Ascending aorta (tissue), 2 donors: ENCODE measurements around the gene AUTS2. TPM values are rescaled to one million over a fixed set of nuclear protein-coding genes. Genes with fewer than 3 reads are reported as not detected.

ENCODE experiments used
- DNase-seq, 2 donors: peaks; one replicate each; pipeline ENCODE4 v3.0.0-alpha.2; 2019; ENCODE audit warnings: low spot score in 2 of 2
- H3K27ac ChIP-seq, 2 donors: fragments of 200-600 bp; sonication (generic); one replicate each; pipeline ENCODE4 v1.5.1; 2016 to 2017; ENCODE audit warnings: mild to moderate bottlenecking in 1 of 2
- H3K27me3 ChIP-seq: fragments of 200-600 bp; sonication (generic); one replicate; pipeline ENCODE4 v1.5.1; 2017
- H3K36me3 ChIP-seq, 2 donors: fragments of 200-600 bp; sonication (generic); one replicate each; pipeline ENCODE4 v1.5.1; 2016
- H3K4me1 ChIP-seq, 2 donors: fragments of 200-600 bp; sonication (generic); one replicate each; pipeline ENCODE4 v1.5.1; 2016 to 2017; ENCODE audit warnings: mild to moderate bottlenecking in 1 of 2
- H3K4me3 ChIP-seq, 2 donors: fragments of 200-600 bp; sonication (generic); one replicate each; pipeline ENCODE4 v1.5.1; 2016 to 2017; ENCODE audit warnings: mild to moderate bottlenecking in 1 of 2
- H3K9me3 ChIP-seq, 2 donors: fragments of 200-600 bp; sonication (generic); one replicate each; pipeline ENCODE4 v1.5.1; 2016
- CTCF ChIP-seq, 3 experiments: fragments of 200-600 bp in 2 of 3; fragments of 450-650 bp in 1 of 3; sonication (generic) in 2 of 3; IDR thresholded peaks; one replicate each; pipeline ENCODE4 v1.5.1; 2016 to 2019; ENCODE audit warnings: antibody characterized with exemption in 3 of 3, mild to moderate bottlenecking in 1 of 3, moderate library complexity in 1 of 3
- intact Hi-C: fragments of 100-400 bp; cut with DNase I; formaldehyde crosslinking; loops from one replicate; pipeline ENCODE4 v1.15.1; 2023
- total RNA-seq: library from RNA; depleted of rRNA; stranded (reverse); fragments of >200 nt; gene quantifications from one replicate; pipeline ENCODE4 v1.1.0, GENCODE V29; 2016

Gene AUTS2
- total RNA-seq, 1 donor from 2014 or later: 90.4 TPM

GRCh38 chr7:69827140-69827539, 228.9 kb downstream of the AUTS2 start:
- DNase-seq: no peak
- no peaks in the 10 kb centered on the region for H3K36me3 ChIP-seq
- intact Hi-C loops: no loop called here
- no peak overlapping the region for H3K4me3 ChIP-seq
- TF ChIP-seq CTCF (IDR thresholded peaks at IDR 0.05): no peak
- no peaks in the 10 kb centered on the region for H3K9me3 ChIP-seq
- no peak overlapping the region for H3K27ac ChIP-seq
- no peaks in the 10 kb centered on the region for H3K27me3 ChIP-seq
- H3K4me1 ChIP-seq: no peaks in the 10 kb centered on the region

DNA sequence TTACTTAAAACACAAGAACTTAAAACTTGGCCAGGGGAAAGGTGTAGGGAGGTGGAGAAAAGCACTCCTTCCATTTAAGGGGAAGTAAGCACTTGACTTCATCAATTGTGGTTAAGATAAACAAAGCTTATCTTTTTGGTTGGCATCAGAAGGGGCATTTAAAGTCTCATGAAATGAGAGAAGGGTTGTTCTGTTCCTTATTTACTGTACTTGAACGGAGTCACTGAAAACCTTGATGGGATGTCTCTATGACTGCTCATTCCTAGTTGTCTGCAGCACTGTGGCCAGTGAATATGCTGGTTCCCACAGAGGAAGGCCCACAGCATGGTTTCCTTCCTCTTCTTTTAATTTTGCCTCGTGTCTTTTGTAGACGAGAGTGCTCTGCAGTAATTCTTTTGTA, 229.3 kb downstream of the AUTS2 start:
- DNase-seq: no peak
- Histone ChIP-seq H3K4me1 (no peaks in the 10 kb centered on the region), H3K36me3 (no peaks in the 10 kb centered on the region), H3K27me3 (no peaks in the 10 kb centered on the region), H3K27ac (no peak overlapping the region), H3K9me3 (no peaks in the 10 kb centered on the region), H3K4me3 (no peak overlapping the region)
- no peak for TF ChIP-seq CTCF (IDR thresholded peaks at IDR 0.05)
- intact Hi-C loops: no loop called here

GRCh38 chr7:69832356-69832755, 234.1 kb downstream of the AUTS2 start:
- no peak overlapping the region for H3K4me3 ChIP-seq
- intact Hi-C loops: no loop called here
- H3K4me1 ChIP-seq: no peaks in the 10 kb centered on the region
- no peaks in the 10 kb centered on the region for H3K27me3 ChIP-seq
- H3K27ac ChIP-seq: no peak overlapping the region
- no peak for DNase-seq
- no peak for TF ChIP-seq CTCF (IDR thresholded peaks at IDR 0.05)
- H3K36me3 ChIP-seq: no peaks in the 10 kb centered on the region
- no peaks in the 10 kb centered on the region for H3K9me3 ChIP-seq

GRCh38 chr7:69833964-69834363, 235.7 kb downstream of the AUTS2 start:
- DNase-seq: no peak
- no peak overlapping the region for H3K4me3 ChIP-seq

GRCh38 chr7:69836702-69837101, 238.4 kb downstream of the AUTS2 start:
- Histone ChIP-seq H3K27me3 (no peaks in the 10 kb centered on the region), H3K27ac (no peak overlapping the region), H3K4me3 (no peak overlapping the region), H3K36me3 (no peaks in the 10 kb centered on the region), H3K9me3 (no peaks in the 10 kb centered on the region), H3K4me1 (no peaks in the 10 kb centered on the region)
- intact Hi-C loops: no loop called here
- TF ChIP-seq CTCF (IDR thresholded peaks at IDR 0.05): no peak
- no peak for DNase-seq

More at GRCh38 chr7:69833964-69834363, 235.7 kb downstream of the AUTS2 start:
- intact Hi-C loops: no loop called here
- Histone ChIP-seq H3K36me3 (no peaks in the 10 kb centered on the region), H3K9me3 (no peaks in the 10 kb centered on the region), H3K4me1 (no peaks in the 10 kb centered on the region), H3K27me3 (no peaks in the 10 kb centered on the region), H3K27ac (no peak overlapping the region)
- TF ChIP-seq CTCF (IDR thresholded peaks at IDR 0.05): no peak

- Histone ChIP-seq H3K4me1 (no peaks in the 10 kb centered on the region), H3K9me3 (no peaks in the 10 kb centered on the region), H3K27me3 (no peaks in the 10 kb centered on the region), H3K36me3 (no peaks in the 10 kb centered on the region), H3K27ac (no peak overlapping the region), H3K4me3 (no peak overlapping the region)
- intact Hi-C loops: no loop called here
- DNase-seq: no peak
- no peak for TF ChIP-seq CTCF (IDR thresholded peaks at IDR 0.05)
Measured at GRCh38 chr7:69837387-69838068, 239.3 kb downstream of the AUTS2 start.
